PC-3 (cell line): ENCODE data around the gene NDP.

Experiments used
- EZH2 ChIP-seq: fragments of 300-600 bp; sonication (generic); IDR thresholded peaks from one replicate; pipeline ENCODE4 v1.6.1; 2017; ENCODE audit warnings: antibody characterized with exemption, mild to moderate bottlenecking, low read length; ENCODE audit not compliant: unreplicated experiment
- TF ChIP-seq, protein P1 (sequence below): fragments of 300-600 bp; sonication (generic); conservative IDR thresholded peaks from 2 replicates; pipeline ENCODE4 v1.5.1; 2017; ENCODE audit warnings: antibody characterized with exemption, low read depth, mild to moderate bottlenecking, low read length

DNA sequence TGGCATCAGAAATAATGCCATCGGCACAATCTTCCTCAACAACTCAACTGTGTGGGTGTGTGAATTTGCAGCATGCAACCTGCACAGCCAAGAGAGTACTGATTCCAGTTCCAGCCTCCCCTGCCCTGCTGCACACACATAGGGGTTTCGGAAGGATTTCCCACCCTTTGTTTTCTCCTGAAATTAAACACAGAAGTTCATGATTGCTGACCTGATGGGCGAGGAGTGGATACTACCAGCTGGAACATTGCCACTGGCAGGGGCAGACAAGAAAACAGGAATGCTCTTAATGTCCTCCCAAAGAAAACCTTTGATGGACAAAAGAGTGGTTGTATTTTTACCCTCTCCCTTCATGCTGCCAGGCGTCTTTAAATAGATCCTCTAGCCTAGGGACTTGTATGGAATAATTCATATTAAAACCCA lies 4.8 kb downstream of the NDP start:
- TF ChIP-seq, protein P1, sequence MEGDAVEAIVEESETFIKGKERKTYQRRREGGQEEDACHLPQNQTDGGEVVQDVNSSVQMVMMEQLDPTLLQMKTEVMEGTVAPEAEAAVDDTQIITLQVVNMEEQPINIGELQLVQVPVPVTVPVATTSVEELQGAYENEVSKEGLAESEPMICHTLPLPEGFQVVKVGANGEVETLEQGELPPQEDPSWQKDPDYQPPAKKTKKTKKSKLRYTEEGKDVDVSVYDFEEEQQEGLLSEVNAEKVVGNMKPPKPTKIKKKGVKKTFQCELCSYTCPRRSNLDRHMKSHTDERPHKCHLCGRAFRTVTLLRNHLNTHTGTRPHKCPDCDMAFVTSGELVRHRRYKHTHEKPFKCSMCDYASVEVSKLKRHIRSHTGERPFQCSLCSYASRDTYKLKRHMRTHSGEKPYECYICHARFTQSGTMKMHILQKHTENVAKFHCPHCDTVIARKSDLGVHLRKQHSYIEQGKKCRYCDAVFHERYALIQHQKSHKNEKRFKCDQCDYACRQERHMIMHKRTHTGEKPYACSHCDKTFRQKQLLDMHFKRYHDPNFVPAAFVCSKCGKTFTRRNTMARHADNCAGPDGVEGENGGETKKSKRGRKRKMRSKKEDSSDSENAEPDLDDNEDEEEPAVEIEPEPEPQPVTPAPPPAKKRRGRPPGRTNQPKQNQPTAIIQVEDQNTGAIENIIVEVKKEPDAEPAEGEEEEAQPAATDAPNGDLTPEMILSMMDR = no peak
- no peak for TF ChIP-seq EZH2
